HG03565 (cell line): ENCODE data around the gene PLAAT2.
"Not testable (repeated sequence)": the region's sequence is repeated elsewhere in the genome, so short reads cannot be mapped to it uniquely, and the experiment has no call there.

Source experiments
- ATAC-seq: cut with Tn5 transposase; IDR thresholded peaks from one replicate; pipeline ENCODE4 v1.9.1; 2021; ENCODE audit warnings: mild to moderate bottlenecking, moderate library complexity; ENCODE audit not compliant: unreplicated experiment

Gene PLAAT2

GRCh38 chr11:63551091-63551888 is 11.9 kb downstream of the PLAAT2 start:
- no peak for ATAC-seq

GRCh38 chr11:63550156-63550700 is 13.0 kb downstream of the PLAAT2 start:
- not testable (repeated sequence) for ATAC-seq

DNA sequence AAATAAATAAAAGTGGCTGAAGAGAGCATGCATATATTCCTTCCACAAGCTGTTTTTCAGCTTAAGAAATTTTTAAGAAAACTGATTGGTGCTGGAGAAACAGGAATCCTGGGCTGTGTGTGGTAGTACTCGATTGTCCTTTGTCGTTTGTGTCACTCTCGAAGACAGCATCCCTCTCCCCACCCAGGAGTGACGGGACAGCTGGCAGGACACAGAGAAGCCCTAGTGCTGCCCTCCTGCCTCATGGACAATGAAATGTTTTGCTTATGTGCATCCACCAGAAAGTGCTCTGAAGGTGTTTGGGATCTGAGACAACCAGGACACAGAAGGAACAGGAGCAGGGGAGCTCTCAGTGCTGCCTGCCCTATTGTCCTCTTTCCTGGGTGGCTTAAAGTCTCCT is 13.8 kb downstream of the PLAAT2 start:
- no peak for ATAC-seq

DNA sequence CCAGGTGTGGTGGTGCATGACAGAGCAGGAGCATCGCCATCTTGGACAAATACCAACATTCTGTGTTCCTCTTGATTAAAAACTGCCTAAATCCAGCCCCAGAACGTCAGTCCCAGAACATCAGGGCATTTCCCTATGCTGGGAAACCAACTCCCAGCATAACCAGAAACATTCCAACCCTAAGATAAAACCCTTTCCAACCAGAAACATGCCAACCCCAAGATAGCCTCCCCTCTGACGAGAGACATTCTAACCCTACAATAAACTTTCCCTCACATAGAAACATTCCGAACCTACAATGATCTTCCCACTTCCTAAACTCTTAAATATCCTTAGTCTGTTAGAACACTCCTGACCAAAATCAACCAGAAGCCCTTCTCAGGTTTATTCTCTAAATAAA is 15.0 kb downstream of the PLAAT2 start:
- no peak for ATAC-seq

DNA sequence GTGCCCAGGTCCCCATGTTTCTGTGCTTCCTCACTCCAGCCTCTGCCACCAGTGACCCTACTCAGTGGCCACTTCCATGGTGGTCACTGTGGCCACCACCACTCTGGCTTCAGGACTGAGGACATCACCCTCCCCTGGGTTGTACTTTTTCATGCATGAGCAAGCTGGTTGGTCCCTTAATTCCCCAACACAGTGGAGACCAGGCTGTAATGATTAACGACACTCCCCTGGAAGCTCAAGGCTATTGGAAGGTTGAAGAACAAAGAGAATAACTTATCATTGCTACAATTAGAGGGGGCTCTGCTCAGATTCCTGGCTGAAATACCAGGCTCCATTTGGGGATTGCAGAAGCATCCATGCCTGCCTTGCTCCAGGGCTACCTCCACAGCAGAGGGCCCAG is 16.1 kb downstream of the PLAAT2 start:
- no peak for ATAC-seq

GRCh38 chr11:63543711-63544110 is 19.5 kb downstream of the PLAAT2 start:
- no peak for ATAC-seq

- not testable (repeated sequence) for ATAC-seq
These were observed 20.7 kb downstream of the PLAAT2 start for GRCh38 chr11:63542506-63542905.

DNA sequence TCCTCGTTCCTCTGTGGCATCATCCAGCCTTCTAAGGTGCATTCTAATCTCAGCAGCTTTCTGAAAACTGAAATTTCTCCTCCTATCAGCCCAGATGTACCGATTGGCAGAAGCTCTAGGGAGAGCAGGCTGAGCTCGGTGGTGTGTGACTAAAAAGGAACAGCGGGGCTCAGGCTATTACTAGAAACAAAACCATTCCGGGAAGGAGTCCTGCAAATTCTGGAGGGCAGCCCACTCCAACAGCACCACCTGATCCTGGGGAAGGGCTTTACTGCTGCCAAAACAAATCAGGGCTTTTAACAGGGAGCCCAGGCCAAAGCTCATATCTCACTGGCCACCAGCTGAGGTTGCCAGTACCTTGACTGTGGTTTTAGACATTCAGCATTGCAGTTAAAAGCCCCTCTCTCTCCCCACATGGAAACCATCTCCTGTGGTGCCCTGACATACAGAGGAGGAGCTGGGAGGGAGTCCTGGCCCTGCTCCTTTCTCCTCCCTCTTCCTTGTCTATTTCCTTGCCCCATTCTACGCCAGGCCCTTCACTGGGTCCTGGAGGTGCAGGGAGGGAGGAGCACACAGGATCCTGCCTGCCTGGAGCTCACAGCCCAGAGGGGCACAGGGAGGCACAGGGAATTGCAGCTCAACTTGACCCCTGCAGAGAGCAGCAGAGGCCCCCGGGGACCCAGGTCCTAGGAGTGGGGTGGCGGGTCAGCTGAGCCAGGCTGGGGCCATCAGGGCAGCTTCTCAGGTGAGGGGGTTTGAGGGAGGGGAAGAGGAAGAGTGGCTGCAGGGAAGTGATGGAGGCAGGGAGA is 25.7 kb downstream of the PLAAT2 start:
- no peak for ATAC-seq

DNA sequence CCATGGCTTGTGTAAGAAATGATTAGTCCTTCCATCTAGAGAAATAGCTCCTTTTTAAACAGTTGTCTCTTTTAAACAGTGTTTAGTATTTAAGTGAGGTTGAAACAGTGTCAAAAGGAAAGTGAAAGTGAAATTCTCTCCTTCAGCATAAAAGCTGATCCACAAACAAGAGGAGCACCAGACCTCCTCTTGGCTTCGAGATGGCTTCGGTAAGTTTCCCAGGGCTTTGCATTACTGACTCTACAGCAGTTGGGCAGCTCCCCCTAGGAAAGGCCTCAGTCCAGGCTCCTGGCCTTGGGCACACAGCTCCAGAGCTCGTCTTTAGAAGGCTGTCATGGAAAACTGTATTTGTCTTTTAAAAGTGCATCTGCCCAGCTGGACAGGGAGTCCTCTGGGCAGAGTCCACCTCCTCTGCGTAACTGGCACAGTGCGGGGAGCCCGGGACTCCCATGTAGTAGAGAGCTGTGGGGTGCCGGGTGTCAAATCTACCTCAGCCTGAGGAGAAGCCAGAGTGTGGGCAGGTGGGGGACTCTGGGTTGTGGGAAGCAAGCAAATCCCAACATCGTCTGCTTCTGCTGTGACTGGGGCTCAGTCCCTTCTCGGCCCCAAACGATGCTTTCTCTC is 26.4 kb downstream of the PLAAT2 start, which contains the start of gene PLAAT4:
Gene PLAAT4, plus strand, starts transcription at position 140 of the 624 bp plus-strand sequence. Its CDS starts 61 bp downstream, at position 201.
- ATAC-seq, result no peak

DNA sequence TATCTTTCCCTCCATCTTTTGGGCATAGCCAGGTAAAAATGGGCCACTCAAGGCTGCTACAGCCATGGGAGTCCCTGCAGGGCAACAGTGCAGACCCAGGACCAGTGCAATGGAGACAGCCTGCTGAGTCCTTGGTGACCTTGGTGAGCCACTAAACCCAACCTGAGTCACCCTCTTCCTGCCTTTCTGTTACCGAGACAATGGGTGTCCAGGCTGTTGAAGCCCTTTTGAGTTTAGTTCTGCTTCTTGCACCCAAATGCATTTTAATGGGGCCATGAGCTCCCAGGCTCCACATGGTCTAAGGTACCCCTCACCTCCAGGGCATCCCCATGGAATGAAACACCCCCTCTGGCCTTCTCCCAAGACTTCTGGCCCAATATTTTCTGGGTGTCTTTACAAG is 27.4 kb downstream of the PLAAT2 start:
- no peak for ATAC-seq

DNA sequence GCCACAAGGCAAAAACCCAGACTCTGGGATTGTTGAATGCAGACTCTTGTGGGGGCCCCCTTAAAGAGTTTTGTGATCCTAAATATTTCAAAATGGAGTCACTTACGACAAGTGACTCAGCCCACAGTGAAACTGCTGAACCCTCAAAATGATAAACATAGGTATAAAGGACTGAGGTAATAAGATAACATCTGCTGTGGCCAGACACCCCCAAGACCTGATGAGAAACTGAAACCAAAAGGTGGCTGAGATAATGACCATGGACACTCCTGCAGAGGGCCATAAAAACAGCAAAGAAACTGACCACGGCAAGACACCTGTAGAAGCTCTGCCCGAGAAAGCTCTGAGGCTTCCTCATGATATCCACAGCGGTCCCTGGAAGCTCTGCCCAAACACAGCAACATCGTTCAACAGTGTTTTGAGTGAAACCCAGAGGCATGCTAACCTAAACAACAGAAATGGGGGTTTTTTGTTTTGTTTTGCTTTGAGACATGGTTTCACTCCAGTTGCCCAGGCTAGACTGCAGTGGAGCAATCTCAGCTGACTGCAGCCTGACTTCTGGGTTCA is 28.2 kb downstream of the PLAAT2 start:
- no peak for ATAC-seq

- no peak for ATAC-seq
These were observed 29.1 kb downstream of the PLAAT2 start for GRCh38 chr11:63534076-63534475.

DNA sequence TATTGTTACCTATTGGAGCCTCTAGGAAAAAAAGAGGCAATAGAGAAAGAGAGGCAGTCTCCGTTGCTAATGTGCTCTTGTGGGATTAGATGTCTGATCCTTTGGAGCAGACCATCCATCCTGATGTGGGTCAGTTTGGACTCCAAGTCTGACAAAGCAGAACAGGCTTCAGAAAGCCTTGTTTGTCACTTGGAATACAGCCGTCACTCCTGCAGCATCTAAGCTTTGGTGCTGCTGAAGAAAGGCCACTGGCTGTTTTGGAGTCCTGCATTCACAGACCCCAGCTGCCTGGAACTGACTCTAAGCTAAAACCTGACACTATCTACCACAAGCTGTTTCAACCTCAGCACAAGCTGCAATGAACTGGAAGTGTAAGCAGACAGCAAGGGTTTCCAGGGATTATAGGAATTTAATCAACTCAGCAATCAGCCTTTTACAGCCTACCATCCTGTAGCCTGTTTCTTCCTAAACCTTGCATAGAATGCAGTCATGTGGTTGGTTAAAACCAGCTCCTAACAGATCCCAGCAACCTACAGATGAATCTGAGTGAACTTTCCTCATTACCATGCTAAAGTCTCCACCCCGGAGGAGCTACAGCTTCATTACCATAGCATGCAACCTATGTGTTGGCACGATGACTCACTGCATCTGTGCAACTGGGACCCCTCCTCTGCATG is 30.2 kb downstream of the PLAAT2 start:
- no peak for ATAC-seq

- ATAC-seq, result no peak
These were observed 31.1 kb downstream of the PLAAT2 start for GRCh38 chr11:63532117-63532516.

DNA sequence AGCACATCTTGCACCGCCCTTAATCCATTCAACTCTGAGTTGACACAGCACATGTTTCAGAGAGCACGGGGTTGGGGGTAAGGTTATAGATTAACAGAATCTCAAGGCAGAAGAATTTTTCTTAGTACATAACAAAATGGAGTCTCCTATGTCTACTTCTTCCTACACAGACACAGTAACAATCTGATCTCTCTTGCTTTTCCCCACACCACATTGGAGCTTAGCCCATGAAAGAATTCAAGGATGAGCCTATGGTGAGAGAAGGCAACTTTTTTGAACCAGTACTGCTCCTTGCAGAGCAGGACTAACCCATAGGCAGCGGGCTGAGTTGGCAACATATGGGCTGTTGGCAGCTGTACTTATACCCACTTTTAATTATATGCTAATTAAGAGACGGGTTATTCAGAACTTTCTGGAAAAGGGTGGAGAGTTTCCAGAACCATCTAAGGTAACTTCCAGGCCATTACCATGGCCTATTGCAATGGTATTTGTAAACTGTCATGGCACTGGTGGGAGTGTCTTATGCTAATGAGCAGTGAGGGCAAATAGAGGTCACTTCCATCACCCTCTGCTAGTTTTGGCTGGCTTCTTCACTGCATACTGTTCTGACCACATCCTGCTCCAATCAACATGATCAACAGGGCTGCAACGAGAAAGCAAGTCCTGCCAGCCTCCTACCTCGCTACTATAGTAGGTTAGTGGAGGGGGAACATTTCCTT is 31.9 kb downstream of the PLAAT2 start:
- peak; percentile 73 for ATAC-seq

GRCh38 chr11:63530021-63530420 is 33.2 kb downstream of the PLAAT2 start:
- ATAC-seq, result no peak

GRCh38 chr11:63529373-63529772 is 33.8 kb downstream of the PLAAT2 start:
- ATAC-seq, result not testable (repeated sequence)

DNA sequence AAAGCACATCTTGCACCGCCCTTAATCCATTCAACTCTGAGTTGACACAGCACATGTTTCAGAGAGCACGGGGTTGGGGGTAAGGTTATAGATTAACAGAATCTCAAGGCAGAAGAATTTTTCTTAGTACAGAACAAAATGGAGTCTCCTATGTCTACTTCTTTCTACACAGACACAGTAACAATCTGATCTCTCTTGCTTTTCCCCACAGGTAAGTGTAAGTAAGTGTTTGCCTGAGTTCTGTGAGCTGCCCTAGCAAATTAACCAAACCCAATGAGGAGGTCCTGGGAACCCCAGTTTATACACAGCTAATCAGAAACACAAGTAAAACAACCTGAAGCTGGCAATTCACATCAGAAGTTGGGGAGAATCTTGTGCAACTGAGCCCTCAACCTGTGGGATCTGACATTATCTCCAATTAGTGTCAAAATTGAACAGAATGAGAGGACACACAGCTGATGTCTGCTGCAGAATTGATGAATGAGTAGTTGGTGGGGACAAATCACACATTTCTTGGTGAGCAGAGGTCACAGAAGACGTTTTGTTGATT is 34.4 kb downstream of the PLAAT2 start:
- ATAC-seq, result not testable (repeated sequence)

DNA sequence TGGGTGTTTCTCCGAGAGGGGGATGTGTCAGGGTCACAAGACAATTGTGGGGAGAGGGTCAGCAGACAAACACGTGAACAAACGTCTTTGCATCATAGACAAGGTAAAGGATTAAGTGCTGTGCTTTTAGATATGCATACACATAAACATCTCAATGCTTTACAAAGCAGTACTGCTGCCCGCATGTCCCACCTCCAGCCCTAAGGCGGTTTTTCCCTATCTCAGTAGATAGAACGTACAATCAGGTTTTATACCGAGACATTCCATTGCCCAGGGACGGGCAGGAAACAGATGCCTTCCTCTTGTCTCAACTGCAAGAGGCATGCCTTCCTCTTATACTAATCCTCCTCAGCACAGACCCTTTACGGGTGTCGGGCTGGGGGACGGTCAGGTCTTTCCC is 35.0 kb downstream of the PLAAT2 start:
- ATAC-seq, result not testable (repeated sequence)
